ENCODE data around the gene RAB6C.
"Not testable (repeated sequence)": the region's sequence is repeated elsewhere in the genome, so short reads cannot be mapped to it uniquely, and the experiment has no call there.

RAB6C gene

DNA sequence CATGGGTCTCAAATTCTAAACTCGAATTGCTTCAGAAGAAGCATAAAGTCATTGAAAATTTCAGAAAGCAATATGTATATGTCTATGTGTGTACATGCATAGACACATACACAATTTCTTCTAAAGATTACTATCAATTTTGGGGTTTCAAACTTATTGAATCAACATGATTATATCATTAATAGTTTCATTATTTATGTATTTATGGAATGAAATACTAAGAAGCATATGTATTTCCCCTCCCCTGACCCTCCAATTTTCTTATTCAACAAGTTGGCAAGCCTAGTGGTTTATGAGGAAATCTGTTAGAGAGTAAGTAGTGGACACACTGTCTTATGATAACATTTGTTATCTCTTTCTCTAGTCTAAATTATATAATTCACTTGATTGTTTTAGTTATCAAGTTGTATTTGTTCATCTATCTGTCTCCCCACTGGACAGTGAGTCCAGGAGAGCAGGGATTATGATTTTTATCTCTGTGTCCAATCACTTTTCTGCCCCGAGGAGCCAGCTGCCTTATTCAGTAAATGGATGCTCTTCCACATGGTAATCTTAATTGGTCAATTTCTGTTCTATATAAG lies 17.3 kb downstream of the RAB6C start:
- ATAC-seq = not testable (repeated sequence)

DNA sequence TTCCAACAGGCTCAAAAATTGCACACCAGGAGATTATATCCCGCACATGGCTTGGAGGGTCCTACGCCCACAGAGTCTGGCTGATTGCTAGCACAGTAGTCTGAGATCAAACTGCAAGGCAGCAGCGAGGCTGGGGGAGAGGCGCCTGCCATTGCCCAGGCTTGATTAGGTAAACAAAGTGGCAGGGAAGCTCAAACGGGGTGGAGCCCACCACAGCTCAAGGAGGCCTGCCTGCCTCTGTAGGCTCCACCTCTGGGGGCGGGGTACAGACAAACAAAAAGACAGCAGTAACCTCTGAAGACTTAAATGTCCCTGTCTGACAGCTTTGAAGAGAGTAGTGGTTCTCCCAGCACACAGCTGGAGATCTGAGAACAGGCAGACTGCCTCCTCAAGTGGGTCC lies 19.3 kb downstream of the RAB6C start:
- not testable (repeated sequence) for ATAC-seq

DNA sequence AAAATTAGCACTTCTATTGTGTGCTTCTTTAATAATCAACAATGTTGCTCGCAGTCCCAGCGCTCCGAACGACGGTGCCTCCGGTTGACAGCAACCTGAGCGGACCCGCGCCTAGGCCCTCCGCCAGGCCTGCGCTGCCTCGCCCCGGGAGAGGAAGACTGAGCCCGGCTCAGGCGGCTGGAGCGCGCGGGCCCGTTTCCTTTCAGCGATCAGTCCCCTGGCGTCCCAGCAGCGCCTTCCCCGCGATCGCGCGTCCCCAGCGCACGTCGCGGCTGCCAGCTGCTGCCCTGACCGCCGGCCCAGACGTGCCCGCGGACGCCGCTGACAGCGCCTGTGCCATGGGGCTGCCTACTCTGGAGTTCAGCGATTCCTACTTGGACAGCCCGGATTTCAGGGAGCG lies 26.4 kb downstream of the RAB6C start:
- ATAC-seq = not testable (repeated sequence)

DNA sequence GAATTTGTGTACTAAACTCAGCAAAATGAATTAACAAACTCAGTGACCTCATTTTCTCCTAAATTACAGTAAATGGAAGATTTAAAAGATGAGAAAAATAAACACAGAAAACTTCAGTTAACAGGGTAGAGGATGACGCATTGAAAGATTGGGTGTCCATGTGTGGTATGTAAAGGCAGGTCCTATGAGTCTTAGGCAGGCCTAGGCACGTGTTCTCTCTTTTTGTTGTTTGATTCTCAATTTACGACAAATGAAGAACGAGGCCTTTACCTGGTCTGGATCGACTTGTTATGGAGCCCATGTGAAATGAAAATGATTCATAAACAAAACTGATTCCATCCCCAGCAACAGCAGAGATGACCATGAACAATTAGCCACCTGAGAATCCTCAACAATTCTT lies 37.2 kb downstream of the RAB6C start:
- ATAC-seq = not testable (repeated sequence)

DNA sequence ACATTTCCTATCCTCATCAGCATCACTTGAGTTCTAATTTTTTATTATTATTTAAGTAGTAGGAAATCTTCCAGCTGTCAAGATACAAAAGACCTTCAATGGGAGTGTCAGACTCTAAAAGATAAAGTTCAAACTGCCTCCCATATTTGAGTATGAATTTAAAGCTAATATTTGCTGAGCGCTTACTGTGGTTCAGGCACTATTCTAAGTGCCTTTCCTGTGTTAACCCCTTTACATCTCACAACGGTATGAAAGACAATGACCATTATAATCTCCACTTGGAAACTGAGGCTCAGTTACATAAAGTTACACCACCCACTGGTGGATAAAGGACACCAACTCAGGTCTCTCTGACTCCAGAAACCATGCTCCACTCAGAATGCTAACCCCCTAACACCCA lies 39.9 kb downstream of the RAB6C start:
- no peak for ATAC-seq

DNA sequence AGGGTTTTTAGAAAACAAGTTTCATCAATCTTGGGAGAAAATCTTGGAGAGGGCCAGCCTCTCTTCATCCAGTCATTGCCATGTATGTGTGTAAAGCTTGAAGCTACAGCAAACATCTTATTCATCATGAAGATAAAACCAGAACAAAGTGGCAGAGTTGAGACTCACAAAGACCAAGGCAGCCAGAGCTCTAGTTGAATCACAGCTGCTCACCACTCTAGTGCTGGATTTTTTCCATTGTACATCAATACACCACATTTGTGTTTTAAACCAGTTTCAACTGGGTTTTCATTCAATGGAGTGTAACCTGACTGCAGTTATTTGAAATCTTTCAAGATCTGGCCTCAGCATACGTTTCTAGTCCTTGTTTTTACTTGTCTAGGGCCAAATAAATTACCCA lies 40.6 kb downstream of the RAB6C start:
- ATAC-seq = not testable (repeated sequence)

DNA sequence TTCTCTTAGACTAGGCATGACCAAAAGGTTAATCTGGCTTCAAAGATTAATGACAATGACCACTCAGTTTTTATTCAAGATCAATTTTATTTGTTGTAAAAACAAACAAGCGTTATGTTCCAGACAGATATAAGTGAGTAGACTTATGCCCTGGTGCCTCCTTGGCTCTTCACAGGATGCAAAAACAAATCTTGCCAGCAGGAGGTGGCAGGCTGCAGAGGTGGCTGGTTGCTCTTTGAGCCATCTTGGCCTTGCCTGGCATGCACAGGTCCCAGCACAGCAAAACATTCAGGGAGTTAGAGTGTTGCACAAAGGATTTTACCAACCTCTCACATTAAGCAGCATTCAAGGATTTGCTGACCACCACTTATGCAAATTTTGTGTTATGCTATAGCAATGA lies 46.5 kb downstream of the RAB6C start:
- not testable (repeated sequence) for ATAC-seq
